GM12878 (cell line): ENCODE data around the gene CRYBG3. TPM values are rescaled to one million over a fixed set of nuclear protein-coding genes. Genes with fewer than 3 reads are reported as not detected.
"Not testable (repeated sequence)": the region's sequence is repeated elsewhere in the genome, so short reads cannot be mapped to it uniquely, and the experiment has no call there.

ENCODE experiments used
- ATAC-seq: fragments of 200-7000 bp; cut with Tn5 transposase; 3 replicates; pipeline ENCODE4 v1.9.1; 2020; ENCODE audit warnings: mild to moderate bottlenecking, moderate library complexity
- BruUV-seq: library from RNA; stranded (reverse); fragments of 400-500 nt; replicated peaks from 2 replicates; lab custom pipeline; 2021; lab: Mats Ljungman, UMichigan
- CTCF ChIA-PET: fragments of 300-600 bp; sonication (Branson Sonifier 250); formaldehyde crosslinking; extraction: SDS; loops from one replicate; lab custom pipeline; 2021; ENCODE audit warnings: inconsistent platforms; lab: Yijun Ruan, JAX
- POLR2A ChIA-PET: fragments of 350-600 bp; formaldehyde crosslinking; extraction: SDS; loops from one replicate; lab custom pipeline; 2021; ENCODE audit warnings: inconsistent platforms; lab: Charles Lee
- RAD21 ChIA-PET: fragments of 300-600 bp; sonication (Branson Sonifier 250); formaldehyde crosslinking; loops from one replicate; lab custom pipeline; 2023; ENCODE audit warnings: antibody characterized with exemption; ENCODE audit not compliant: unreplicated experiment; lab: Charles Lee
- SMC1A ChIA-PET: fragments of 300-600 bp; sonication (Branson Sonifier 250); formaldehyde crosslinking; loops from one replicate; lab custom pipeline; 2023; ENCODE audit not compliant: unreplicated experiment, uncharacterized antibody; lab: Charles Lee
- DNase-seq: peaks from one replicate; pipeline ENCODE4 v3.0.0-alpha.2; 2011; ENCODE audit warnings: low read depth, low spot score
- FAIRE-seq: peaks from 3 replicates; lab custom pipeline; 2011; peaks lifted over from hg19 to GRCh38; lab: Jason Lieb, UNC
- H2AFZ ChIP-seq: 2 replicates; pipeline ENCODE4 v1.6.0; 2011; ENCODE audit warnings: low read depth, low read length, control low read depth; ENCODE audit not compliant: control insufficient read depth
- H3K27ac ChIP-seq: 2 replicates; pipeline ENCODE4 v1.5.1; 2011; ENCODE audit warnings: control low read depth; ENCODE audit not compliant: control insufficient read depth, insufficient read depth
- H3K27me3 ChIP-seq, 2 experiments: replicated peaks in 1 of 2; 2 replicates each; pipeline versions ENCODE4 v1.6.0 to v1.6.1; 2011; ENCODE audit warnings: low read length in 1 of 2; ENCODE audit not compliant: control insufficient read depth in 2 of 2, insufficient read depth in 2 of 2
- H3K36me3 ChIP-seq, 2 experiments: 2 replicates each; pipeline ENCODE4 v1.5.1; 2011; ENCODE audit warnings: low read length in 1 of 2; ENCODE audit not compliant: control insufficient read depth in 2 of 2, insufficient read depth in 2 of 2
- H3K4me1 ChIP-seq: 2 replicates; pipeline ENCODE4 v1.6.1; 2011; ENCODE audit warnings: mild to moderate bottlenecking, low read length, moderate library complexity, mixed read lengths; ENCODE audit not compliant: control insufficient read depth, insufficient read depth
- H3K4me2 ChIP-seq: 2 replicates; pipeline ENCODE4 v1.6.0; 2011; ENCODE audit warnings: control low read depth; ENCODE audit not compliant: control insufficient read depth, insufficient read depth
- H3K4me3 ChIP-seq: fragments of 200-600 bp; sonication (generic); 2 replicates; pipeline ENCODE4 v1.5.1; 2016
- H3K79me2 ChIP-seq: 2 replicates; pipeline ENCODE4 v1.6.0; 2011; ENCODE audit warnings: low read length; ENCODE audit not compliant: control insufficient read depth, insufficient read depth
- H3K9ac ChIP-seq: 2 replicates; pipeline ENCODE4 v1.8.0; 2011; ENCODE audit warnings: low read length, control low read depth, mixed read lengths; ENCODE audit not compliant: control insufficient read depth, insufficient read depth
- H3K9me3 ChIP-seq: replicated peaks from 3 replicates; pipeline ENCODE4 v1.5.1; 2011; ENCODE audit warnings: mild to moderate bottlenecking, low read length; ENCODE audit not compliant: control insufficient read depth, insufficient read depth
- H4K20me1 ChIP-seq: 2 replicates; pipeline ENCODE4 v1.6.0; 2011; ENCODE audit not compliant: control insufficient read depth, insufficient read depth
- ASH2L ChIP-seq: fragments of 300-600, 200-600 bp; sonication (generic); IDR thresholded peaks from 2 replicates; pipeline ENCODE4 v1.6.1; 2017; ENCODE audit warnings: low read depth, mild to moderate bottlenecking, borderline replicate concordance
- CREM ChIP-seq: IDR thresholded peaks from 2 replicates; pipeline ENCODE4 v1.6.1; 2014; ENCODE audit warnings: antibody characterized with exemption, low read depth
- EZH2 ChIP-seq: IDR thresholded peaks from 2 replicates; pipeline ENCODE4 v1.6.1; 2012; ENCODE audit warnings: low read depth, mild to moderate bottlenecking, control low read depth, inconsistent platforms, low read length, borderline replicate concordance; ENCODE audit not compliant: control insufficient read depth
- MTA2 ChIP-seq: fragments of 450-650 bp; IDR thresholded peaks from 2 replicates; pipeline ENCODE4 v1.6.1; 2016; ENCODE audit warnings: low read depth, mild to moderate bottlenecking, moderate library complexity
- MYC ChIP-seq: IDR thresholded peaks from 2 replicates; pipeline ENCODE4 v1.6.1; 2011; ENCODE audit warnings: mild to moderate bottlenecking, low read length, moderate library complexity, inconsistent platforms; ENCODE audit not compliant: insufficient read depth, insufficient replicate concordance, insufficient read length, severe bottlenecking
- NBN ChIP-seq: fragments of 450-650 bp; IDR thresholded peaks from 2 replicates; pipeline ENCODE4 v1.6.1; 2016
- NR2C2 ChIP-seq: IDR thresholded peaks from 2 replicates; pipeline ENCODE4 v1.6.1; 2011; ENCODE audit warnings: borderline replicate concordance, low read depth; ENCODE audit not compliant: control insufficient read depth, insufficient read length
- POLR2A ChIP-seq: IDR thresholded peaks from 2 replicates; pipeline ENCODE4 v1.6.1; 2011; ENCODE audit warnings: low read depth, mild to moderate bottlenecking, low read length
- PRDM15 ChIP-seq: fragments of 450-650 bp; formaldehyde crosslinking; IDR thresholded peaks from 2 replicates; pipeline ENCODE4 v1.4.0; 2020; ENCODE audit warnings: mild to moderate bottlenecking, moderate library complexity
- WGBS: methylation state at CpG from one replicate; pipeline ENCODE4 v1.1.6; 2016; ENCODE audit warnings: low lambda C conversion rate; ENCODE audit not compliant: insufficient replicate concordance, insufficient coverage; ENCODE audit errors: missing lambda C conversion rate; 5-methylcytosine and 5-hydroxymethylcytosine counted together
- in situ Hi-C: fragments of 300-500 bp; cut with MboI; formaldehyde crosslinking; loops from 9 replicates; pipeline ENCODE4 v1.14.3; 2018; ENCODE audit warnings: mixed read lengths
- intact Hi-C: fragments of 100-400 bp; cut with micrococcal nuclease; formaldehyde crosslinking; loops from one replicate; pipeline ENCODE4 v1.14.2; 2022; ENCODE audit not compliant: unreplicated experiment
- polyA plus RNA-seq, 11 experiments: library from polyadenylated mRNA; depleted of rRNA in 4 of 11; unstranded in 6 of 11; stranded (reverse) in 5 of 11; fragments of >200 nt; fragmentation: Nextera tagmentation in 4 of 11; fragmentation: Illumina TruSeq in 1 of 11; extraction: Ambion mirVana in 4 of 11; extraction: Trizol in 1 of 11; gene quantifications; 1 replicate in 1 of 11; 2 replicates in 10 of 11; pipeline versions ENCODE4 v1.2.1 to v1.2.3, GENCODE V29; 2011 to 2016; ENCODE audit warnings: inconsistent platforms in 2 of 11, missing spikeins in 2 of 11, low read depth in 1 of 11
- total RNA-seq, 4 experiments: library from RNA; depleted of rRNA in 3 of 4; stranded (reverse); fragments of >200 nt in 3 of 4; fragmentation: Illumina TruSeq in 1 of 4; extraction: Trizol in 1 of 4; gene quantifications; 2 replicates each; pipeline versions ENCODE4 v1.2.1 to v1.2.3, GENCODE V29; 2013 to 2021

Gene CRYBG3
- total and polyA plus RNA-seq, 10 of the 15 experiments (the other 5 are each of a cell fraction or from before 2014, with no cell fraction given): 0.11 to 5.4 (median 1.6) TPM

- Histone ChIP-seq H3K4me1 (no peaks in the 10 kb centered on the region), H3K4me2 (no peak overlapping the region), H3K79me2 (no peaks in the 10 kb centered on the region), H3K27me3 (no peaks in the 10 kb centered on the region), H2AFZ (no peak overlapping the region), H3K36me3 (no peaks in the 10 kb centered on the region), H3K27ac (no peak overlapping the region), H4K20me1 (no peaks in the 10 kb centered on the region), H3K9me3 (no peaks in the 10 kb centered on the region), H3K4me3 (no peak overlapping the region), H3K9ac (no peak overlapping the region)
- intact Hi-C loops: no loop called here
- ATAC-seq (no peak), DNase-seq (no peak), FAIRE-seq (no peak)
- ChIA-PET RAD21 (no interaction called here), CTCF (no interaction called here), POLR2A (no interaction called here), SMC1A (no interaction called here)
- no TSS peak for BruUV-seq
- TF ChIP-seq CREM (no peak), MYC (no peak), NBN (no peak), ASH2L (no peak), POLR2A (no peak), MTA2 (no peak), EZH2 (no peak), PRDM15 (CRISPR knock-in tag) (no peak), NR2C2 (no peak)
- in situ Hi-C loops: no loop called here
- WGBS: 100% methylated on average over 1 of the region's 1 CpG
Measured at GRCh38 chr3:97831140-97831539, 9.3 kb downstream of the CRYBG3 start.

- BruUV-seq, CTCF ChIA-PET, H3K4me1 ChIP-seq, H3K79me2 ChIP-seq, DNase-seq, H3K9ac ChIP-seq, intact Hi-C loops, in situ Hi-C loops, H3K27ac ChIP-seq, H3K4me2 ChIP-seq, POLR2A ChIA-PET, H3K4me3 ChIP-seq, ATAC-seq, H3K36me3 ChIP-seq, H2AFZ ChIP-seq, H3K27me3 ChIP-seq, SMC1A ChIA-PET, H4K20me1 ChIP-seq, H3K9me3 ChIP-seq, RAD21 ChIA-PET, FAIRE-seq: not testable (repeated sequence)
- WGBS: 77% methylated on average over 4 of the region's 4 CpGs
Measured at GRCh38 chr3:97833184-97833583, 11.4 kb downstream of the CRYBG3 start.
